ENCODE data around the gene CFAP97. TPM values are rescaled to one million over a fixed set of nuclear protein-coding genes. Genes with fewer than 3 reads are reported as not detected.
A peak's percentile ranks its signal among the peaks of the same experiment; 100 is the strongest.

CFAP97 gene
- total and polyA plus RNA-seq, 9 of the 15 experiments (the other 6 are each of a cell fraction or from before 2014, with no cell fraction given), result 17.3 to 57.8 (median 44.4) TPM

DNA sequence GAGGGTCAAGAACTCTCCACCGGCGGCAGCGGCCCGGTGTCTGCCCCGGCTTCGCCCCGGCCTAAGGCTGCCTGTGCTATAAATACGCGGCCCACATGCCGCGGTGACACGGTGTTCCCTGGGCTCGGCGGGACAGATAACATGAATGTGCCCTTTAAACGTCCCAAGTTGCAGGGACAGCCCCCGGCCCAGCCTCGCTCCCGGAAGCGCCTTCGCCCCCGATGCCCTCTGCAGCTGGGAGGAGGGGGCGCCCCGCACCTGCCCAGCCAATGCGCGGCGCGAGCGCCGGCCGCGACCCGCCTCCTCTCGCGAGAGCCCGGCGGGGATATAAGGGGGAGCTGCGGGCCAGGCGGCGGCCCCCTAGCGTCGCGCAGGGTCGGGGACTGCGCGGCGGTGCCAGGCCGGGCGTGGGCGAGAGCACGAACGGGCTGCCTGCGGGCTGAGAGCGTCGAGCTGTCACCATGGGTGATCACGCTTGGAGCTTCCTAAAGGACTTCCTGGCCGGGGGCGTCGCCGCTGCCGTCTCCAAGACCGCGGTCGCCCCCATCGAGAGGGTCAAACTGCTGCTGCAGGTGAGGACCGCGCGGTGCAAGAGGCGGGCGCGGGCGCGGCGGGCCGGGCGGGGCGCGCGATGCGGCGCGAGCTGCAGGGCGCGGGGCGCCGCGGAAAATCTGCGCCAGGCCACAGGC lies 60.7 kb downstream of the CFAP97 start, which contains the start of gene SLC25A4 (continued):
- TF ChIP-seq ZNF408 (CRISPR knock-in tag; IDR thresholded peaks at IDR 0.05; ENCODE audit: low read depth) (no peak), ELF4 (CRISPR knock-in tag; IDR thresholded peaks at IDR 0.05) (no peak), ARID4B (CRISPR knock-in tag; IDR thresholded peaks at IDR 0.05) (peak; percentile 66; the same call in 1 of the 2 replicates), E4F1 (CRISPR knock-in tag; IDR thresholded peaks at IDR 0.05; ENCODE audit: borderline replicate concordance) (no peak), MBD2 (IDR thresholded peaks at IDR 0.05; ENCODE audit: borderline replicate concordance, low read depth) (no peak), YBX1 (IDR thresholded peaks at IDR 0.05) (no peak), JUN (IDR thresholded peaks at IDR 0.05; ENCODE audit: borderline replicate concordance, low read depth, low read length) (no peak), JUN (CRISPR knock-in tag; IDR thresholded peaks at IDR 0.05; ENCODE audit: borderline replicate concordance) (peak; percentile 52; the same call in 1 of the 2 replicates), NEUROD1 (IDR thresholded peaks at IDR 0.05; ENCODE audit: borderline replicate concordance, low read depth, low read length, partially characterized antibody) (peak; percentile 90), HNRNPL (IDR thresholded peaks at IDR 0.05; ENCODE audit: low read depth, low read length) (peak; percentile 99), SMARCA5 (IDR thresholded peaks at IDR 0.05) (no peak), ATF3 (IDR thresholded peaks at IDR 0.05) (no peak), ATF3 (CRISPR knock-in tag; conservative IDR thresholded peaks at IDR 0.05) (no peak), ZNF217 (CRISPR knock-in tag; IDR thresholded peaks at IDR 0.05) (no peak), HSF4 (CRISPR knock-in tag; IDR thresholded peaks at IDR 0.05; ENCODE audit: borderline replicate concordance) (no peak), SUPT5H (IDR thresholded peaks at IDR 0.05) (peak; percentile 83), MYNN (IDR thresholded peaks at IDR 0.05) (no peak), MYNN (CRISPR knock-in tag; IDR thresholded peaks at IDR 0.05) (no peak)
